SU-DHL-6 (cell line): ENCODE measurements around the gene ZFYVE1.

Source experiments
- H2AFZ ChIP-seq: fragments of 200-600 bp; sonication (generic); 2 replicates; pipeline ENCODE4 v1.6.1; 2014; ENCODE audit warnings: low read depth, mild to moderate bottlenecking, moderate library complexity, mixed read lengths, antibody characterized with exemption, low read length; ENCODE audit not compliant: severe bottlenecking
- H3F3A ChIP-seq: fragments of 200-600 bp; shearing (Covaris generic); 2 replicates; pipeline ENCODE4 v1.6.0; 2016; ENCODE audit warnings: antibody characterized with exemption, mild to moderate bottlenecking; ENCODE audit not compliant: insufficient read depth
- H3K27ac ChIP-seq: fragments of 200-600 bp; sonication (generic); 2 replicates; pipeline ENCODE4 v1.5.1; 2016; ENCODE audit warnings: low read depth, mild to moderate bottlenecking, low read length, moderate library complexity, mixed read lengths
- H3K27me3 ChIP-seq: fragments of 200-600 bp; sonication (generic), shearing (Covaris generic); 2 replicates; pipeline ENCODE4 v1.6.0; 2014; ENCODE audit warnings: mild to moderate bottlenecking, low read length
- H3K36me3 ChIP-seq: fragments of 200-600 bp; sonication (generic); 2 replicates; pipeline ENCODE4 v1.6.1; 2014; ENCODE audit warnings: mild to moderate bottlenecking, low read length, mixed read lengths
- H3K4me2 ChIP-seq: fragments of 300-600, 200-600 bp; shearing (Covaris generic), sonication (generic); 2 replicates; pipeline ENCODE4 v1.6.0; 2014; ENCODE audit warnings: low read length, low read depth, mild to moderate bottlenecking; ENCODE audit not compliant: poor library complexity, severe bottlenecking
- H3K4me3 ChIP-seq: fragments of 200-600 bp; sonication (generic); 2 replicates; pipeline ENCODE4 v1.5.1; 2014; ENCODE audit warnings: antibody characterized with exemption, low read length, mild to moderate bottlenecking, mixed read lengths; ENCODE audit not compliant: insufficient read depth, poor library complexity, severe bottlenecking
- H3K79me2 ChIP-seq: fragments of 200-600 bp; sonication (generic); 2 replicates; pipeline ENCODE4 v1.6.1; 2014; ENCODE audit warnings: mild to moderate bottlenecking, low read length, moderate library complexity; ENCODE audit not compliant: insufficient read depth
- H3K9ac ChIP-seq: fragments of 200-600 bp; sonication (generic); 2 replicates; pipeline ENCODE4 v1.7.0; 2014; ENCODE audit warnings: mild to moderate bottlenecking, low read length
- H3K9me2 ChIP-seq: fragments of 200-600 bp; sonication (generic); replicated peaks from 2 replicates; pipeline ENCODE4 v1.6.1; 2014; ENCODE audit warnings: low read length; ENCODE audit not compliant: insufficient read depth
- H3K9me3 ChIP-seq: fragments of 200-600 bp; sonication (generic); 2 replicates; pipeline ENCODE4 v1.6.1; 2014; ENCODE audit warnings: low read length, mixed read lengths; ENCODE audit not compliant: insufficient read depth
- H4K20me1 ChIP-seq: fragments of 200-600 bp; sonication (generic); 2 replicates; pipeline ENCODE4 v1.6.1; 2014; ENCODE audit warnings: low read depth, mild to moderate bottlenecking, antibody characterized with exemption, low read length, moderate library complexity, mixed read lengths
- CTCF ChIP-seq: fragments of 200-600 bp; sonication (generic); IDR thresholded peaks from one replicate; pipeline ENCODE4 v1.5.1; 2017; ENCODE audit warnings: antibody characterized with exemption, mild to moderate bottlenecking, low read length, moderate library complexity; ENCODE audit not compliant: insufficient read depth, poor library complexity, severe bottlenecking
- EZH2phosphoT487 ChIP-seq: fragments of 200-600 bp; sonication (generic), shearing (Covaris generic); conservative IDR thresholded peaks from 2 replicates; pipeline ENCODE4 v1.6.1; 2018; ENCODE audit warnings: mild to moderate bottlenecking, antibody characterized with exemption, low read length, moderate library complexity, mixed read lengths

The ZFYVE1 gene

GRCh38 chr14:72996916-72997315, 30.0 kb downstream of the ZFYVE1 start:
- Histone ChIP-seq H3K4me3 (no peak overlapping the region), H3F3A (no peaks in the 10 kb centered on the region), H2AFZ (no peak overlapping the region), H3K36me3 (no peaks in the 10 kb centered on the region), H3K9me3 (no peaks in the 10 kb centered on the region), H3K9me2 (no peaks in the 10 kb centered on the region), H4K20me1 (no peaks in the 10 kb centered on the region), H3K9ac (no peak overlapping the region), H3K27ac (no peak overlapping the region), H3K27me3 (no peaks in the 10 kb centered on the region), H3K4me2 (no peak overlapping the region), H3K79me2 (no peaks in the 10 kb centered on the region)
- TF ChIP-seq CTCF (no peak), EZH2phosphoT487 (no peak)

- Histone ChIP-seq H2AFZ (no peak overlapping the region), H4K20me1 (no peaks in the 10 kb centered on the region), H3K9me3 (no peaks in the 10 kb centered on the region), H3K27me3 (no peaks in the 10 kb centered on the region), H3F3A (no peaks in the 10 kb centered on the region), H3K79me2 (no peaks in the 10 kb centered on the region), H3K36me3 (no peaks in the 10 kb centered on the region), H3K4me2 (no peak overlapping the region), H3K9ac (no peak overlapping the region), H3K27ac (no peak overlapping the region), H3K4me3 (no peak overlapping the region), H3K9me2 (no peaks in the 10 kb centered on the region)
- TF ChIP-seq EZH2phosphoT487 (no peak), CTCF (no peak)
Measured at GRCh38 chr14:72990171-72990570, 36.7 kb downstream of the ZFYVE1 start.

GRCh38 chr14:72986857-72987256, 40.0 kb downstream of the ZFYVE1 start:
- no peak overlapping the region for H2AFZ ChIP-seq
- TF ChIP-seq CTCF (no peak), EZH2phosphoT487 (no peak)
- H3K9me2 ChIP-seq: no peaks in the 10 kb centered on the region
- H3K27me3 ChIP-seq: no peaks in the 10 kb centered on the region
- H3K9me3 ChIP-seq: no peaks in the 10 kb centered on the region
- no peaks in the 10 kb centered on the region for H3K79me2 ChIP-seq
- H3K9ac ChIP-seq: no peak overlapping the region
- no peaks in the 10 kb centered on the region for H4K20me1 ChIP-seq
- no peak overlapping the region for H3K27ac ChIP-seq
- no peaks in the 10 kb centered on the region for H3K36me3 ChIP-seq
- H3K4me2 ChIP-seq: no peak overlapping the region
- H3F3A ChIP-seq: no peaks in the 10 kb centered on the region
- no peak overlapping the region for H3K4me3 ChIP-seq
